B cell (primary cell): Measurements from ENCODE around the gene HS3ST3B1. TPM values are rescaled to one million over a fixed set of nuclear protein-coding genes. Genes with fewer than 3 reads are reported as not detected.

Experiments
- ATAC-seq: fragments of 200-7000 bp; cut with Tn5 transposase; one replicate; pipeline ENCODE4 v1.10.0; 2021; ENCODE audit warnings: low read depth, mild to moderate bottlenecking, moderate number of reproducible peaks, moderate library complexity
- CTCF ChIA-PET: fragments of 350-600 bp; sonication (Branson Sonifier 250); formaldehyde crosslinking; loops from one replicate; lab custom pipeline; 2021; ENCODE audit warnings: antibody characterized with exemption, inconsistent platforms; lab: Charles Lee
- POLR2A ChIA-PET: fragments of 350-600 bp; sonication (Branson Sonifier 250); formaldehyde crosslinking; loops from one replicate; lab custom pipeline; 2021; ENCODE audit warnings: antibody characterized with exemption; lab: Charles Lee
- DNase-seq: peaks from one replicate; pipeline ENCODE4 v3.0.0; 2013
- H2AFZ ChIP-seq: 2 replicates; pipeline ENCODE4 v1.6.1; 2012; ENCODE audit warnings: mild to moderate bottlenecking, low read depth, low read length; ENCODE audit not compliant: insufficient read depth, poor library complexity, severe bottlenecking
- H3K27ac ChIP-seq, 2 donors: 1 replicate in 1 of 2; 2 replicates in 1 of 2; pipeline ENCODE4 v1.5.1; 2012 to 2013; ENCODE audit warnings: low read length in 2 of 2, mild to moderate bottlenecking in 2 of 2, moderate library complexity in 1 of 2
- H3K27me3 ChIP-seq, 4 experiments: fragments of 200-600 bp in 1 of 4; sonication (generic) in 1 of 4; replicated peaks in 1 of 4; 1 replicate in 2 of 4; 2 replicates in 2 of 4; pipeline versions ENCODE4 v1.6.1 to v1.7.0; 2013 to 2016; ENCODE audit warnings: low read length in 3 of 4, mild to moderate bottlenecking in 2 of 4, mixed read lengths in 1 of 4, moderate library complexity in 1 of 4; ENCODE audit not compliant: insufficient read depth in 4 of 4, control insufficient read depth in 3 of 4; ENCODE audit errors: control extremely low read depth in 1 of 4
- H3K36me3 ChIP-seq, 2 experiments: replicated peaks in 1 of 2; 1 replicate in 1 of 2; 2 replicates in 1 of 2; pipeline versions ENCODE4 v1.6.1 to v1.7.1; 2013; ENCODE audit warnings: low read length in 1 of 2; ENCODE audit not compliant: insufficient read depth in 2 of 2, control insufficient read depth in 1 of 2; ENCODE audit errors: control extremely low read depth in 1 of 2, extremely low read depth in 1 of 2
- H3K4me1 ChIP-seq, 2 donors: fragments of 200-600 bp in 1 of 2; sonication (generic) in 1 of 2; 1 replicate in 1 of 2; 2 replicates in 1 of 2; pipeline versions ENCODE4 v1.5.1 to v1.6.1; 2013 to 2017; ENCODE audit warnings: low read length in 2 of 2; ENCODE audit not compliant: control insufficient read depth in 2 of 2, insufficient read depth in 2 of 2
- H3K4me2 ChIP-seq: replicated peaks from 2 replicates; pipeline ENCODE3; 2012; ENCODE audit warnings: mild to moderate bottlenecking, low read depth, low read length; ENCODE audit not compliant: poor library complexity, severe bottlenecking
- H3K4me3 ChIP-seq, 5 experiments: fragments of 200-600 bp in 1 of 5; sonication (generic) in 1 of 5; 1 replicate in 3 of 5; 2 replicates in 2 of 5; pipeline versions ENCODE4 v1.5.1 to v1.7.0; 2011 to 2016; ENCODE audit warnings: low read length in 4 of 5, mild to moderate bottlenecking in 4 of 5, low read depth in 2 of 5, control low read depth in 1 of 5, moderate library complexity in 1 of 5; ENCODE audit not compliant: insufficient read depth in 1 of 5; ENCODE audit errors: control extremely low read depth in 1 of 5, extremely low read depth in 1 of 5
- H3K79me2 ChIP-seq: fragments of 200-600 bp; sonication (generic); one replicate; pipeline ENCODE4 v1.6.0; 2016; ENCODE audit warnings: low read length; ENCODE audit not compliant: control insufficient read depth, insufficient read depth
- H3K9ac ChIP-seq: fragments of 200-600 bp; sonication (generic); 2 replicates; pipeline ENCODE4 v1.6.1; 2017; ENCODE audit warnings: mild to moderate bottlenecking, low read length, moderate library complexity
- H3K9me3 ChIP-seq, 3 donors: one replicate each; pipeline versions ENCODE4 v1.6.1 to v1.7.1; 2013; ENCODE audit warnings: low read length in 2 of 3; ENCODE audit not compliant: control insufficient read depth in 2 of 3, insufficient read depth in 1 of 3; ENCODE audit errors: control extremely low read depth in 1 of 3
- H4K20me1 ChIP-seq: 2 replicates; pipeline ENCODE4 v1.6.0; 2012; ENCODE audit warnings: mild to moderate bottlenecking, low read length; ENCODE audit not compliant: insufficient read depth, control insufficient read depth, poor library complexity, severe bottlenecking
- H3K27ac Mint-ChIP-seq: one replicate; pipeline ENCODE4 v1.8.0; 2021; ENCODE audit warnings: mixed read lengths
- H3K27me3 Mint-ChIP-seq: one replicate; pipeline ENCODE4 v1.8.0; 2021; ENCODE audit warnings: mixed read lengths
- H3K4me1 Mint-ChIP-seq: one replicate; pipeline ENCODE4 v1.8.0; 2021; ENCODE audit warnings: mixed read lengths
- H3K4me3 Mint-ChIP-seq: one replicate; pipeline ENCODE4 v1.8.0; 2021; ENCODE audit warnings: mixed read lengths
- H3K9me3 Mint-ChIP-seq: one replicate; pipeline ENCODE4 v1.8.0; 2022; ENCODE audit warnings: mixed read lengths; ENCODE audit not compliant: insufficient read depth
- EZH2 ChIP-seq: IDR thresholded peaks from 2 replicates; pipeline ENCODE4 v1.6.1; 2012; ENCODE audit warnings: borderline replicate concordance, low read depth, mild to moderate bottlenecking, moderate library complexity, low read length; ENCODE audit not compliant: insufficient read depth, poor library complexity, severe bottlenecking
- WGBS: methylation state at CpG from one replicate; pipeline ENCODE4 v1.1.5; 2013; ENCODE audit warnings: missing lambda C conversion rate; ENCODE audit not compliant: insufficient coverage; 5-methylcytosine and 5-hydroxymethylcytosine counted together
- intact Hi-C: fragments of 100-400 bp; cut with micrococcal nuclease; formaldehyde crosslinking; loops from one replicate; pipeline ENCODE4 v1.10.0; 2022
- polyA plus RNA-seq: library from polyadenylated mRNA; depleted of rRNA; stranded (reverse); fragments of >200 nt; gene quantifications from 2 replicates; pipeline ENCODE4 v1.2.3, GENCODE V29; 2012
- total RNA-seq, 2 donors: library from RNA; stranded (reverse); fragments of 120-200 nt in 1 of 2; gene quantifications; 1 replicate in 1 of 2; 2 replicates in 1 of 2; pipeline versions ENCODE4 v1.2.3 to v1.2.4, GENCODE V29; 2013 to 2022
- TF ChIP-seq, protein P1 (sequence below): fragments of 200-600 bp; IDR thresholded peaks from one replicate; pipeline ENCODE4 v1.8.0; 2022; ENCODE audit warnings: antibody characterized with exemption, mild to moderate bottlenecking

The HS3ST3B1 gene
- total and polyA plus RNA-seq, 2 donors (not counting 1 experiment from before 2014, with no cell fraction given): 0.75 to 8.4 TPM

DNA sequence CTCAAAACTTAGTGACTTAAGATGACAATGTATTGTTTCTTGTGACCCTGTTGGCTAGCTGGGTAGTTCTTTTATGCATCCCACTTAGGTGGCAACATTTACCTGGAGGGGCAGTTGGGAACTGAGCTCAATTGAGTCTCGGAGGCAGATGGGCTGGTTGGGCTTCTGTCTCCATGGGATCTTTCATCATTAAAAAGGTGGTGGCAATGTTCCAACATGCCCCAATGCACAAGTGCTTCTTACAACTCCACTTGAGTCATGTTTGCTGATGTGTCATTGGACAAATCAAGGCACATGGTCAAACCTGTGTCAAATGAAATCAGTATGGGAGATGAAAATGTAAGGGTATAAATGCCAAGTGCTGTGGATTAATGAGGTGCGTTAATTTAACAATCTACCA, 11.7 kb upstream of the HS3ST3B1 start:
- Histone ChIP-seq H3K36me3 (no peaks in the 10 kb centered on the region), H3K9ac (no peak overlapping the region), H3K79me2 (no peaks in the 10 kb centered on the region), H3K9me3 (peaks cover 0 to 3% (median 0%) of the 10 kb centered on the region in 3 donors), H4K20me1 (no peaks in the 10 kb centered on the region), H2AFZ (no peak overlapping the region), H3K4me3 (no peak overlapping the region), H3K27me3 (peaks cover 0 to 17% (median 13%) of the 10 kb centered on the region in 4 experiments), H3K27ac (no peak overlapping the region), H3K4me2 (no peak overlapping the region), H3K4me1 (no peaks in the 10 kb centered on the region)
- WGBS: 83% methylated on average over 1 of the region's 2 CpGs
- DNase-seq (no peak), ATAC-seq (no peak)
- ChIA-PET CTCF (interaction anchor here (1.4 kb wide), 1 partner anchor 692 kb away, joined by 4 read pairs; no protein-coding TSS in a partner anchor), POLR2A (no interaction called here)
- Mint-ChIP-seq H3K27ac (no peak overlapping the region), H3K4me3 (no peak overlapping the region), H3K27me3 (peaks cover 60% of the 10 kb centered on the region), H3K9me3 (peaks cover 2% of the 10 kb centered on the region), H3K4me1 (no peaks in the 10 kb centered on the region)
- no peak for TF ChIP-seq EZH2
- TF ChIP-seq, protein P1, sequence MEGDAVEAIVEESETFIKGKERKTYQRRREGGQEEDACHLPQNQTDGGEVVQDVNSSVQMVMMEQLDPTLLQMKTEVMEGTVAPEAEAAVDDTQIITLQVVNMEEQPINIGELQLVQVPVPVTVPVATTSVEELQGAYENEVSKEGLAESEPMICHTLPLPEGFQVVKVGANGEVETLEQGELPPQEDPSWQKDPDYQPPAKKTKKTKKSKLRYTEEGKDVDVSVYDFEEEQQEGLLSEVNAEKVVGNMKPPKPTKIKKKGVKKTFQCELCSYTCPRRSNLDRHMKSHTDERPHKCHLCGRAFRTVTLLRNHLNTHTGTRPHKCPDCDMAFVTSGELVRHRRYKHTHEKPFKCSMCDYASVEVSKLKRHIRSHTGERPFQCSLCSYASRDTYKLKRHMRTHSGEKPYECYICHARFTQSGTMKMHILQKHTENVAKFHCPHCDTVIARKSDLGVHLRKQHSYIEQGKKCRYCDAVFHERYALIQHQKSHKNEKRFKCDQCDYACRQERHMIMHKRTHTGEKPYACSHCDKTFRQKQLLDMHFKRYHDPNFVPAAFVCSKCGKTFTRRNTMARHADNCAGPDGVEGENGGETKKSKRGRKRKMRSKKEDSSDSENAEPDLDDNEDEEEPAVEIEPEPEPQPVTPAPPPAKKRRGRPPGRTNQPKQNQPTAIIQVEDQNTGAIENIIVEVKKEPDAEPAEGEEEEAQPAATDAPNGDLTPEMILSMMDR: no peak
- intact Hi-C loops: no loop called here

DNA sequence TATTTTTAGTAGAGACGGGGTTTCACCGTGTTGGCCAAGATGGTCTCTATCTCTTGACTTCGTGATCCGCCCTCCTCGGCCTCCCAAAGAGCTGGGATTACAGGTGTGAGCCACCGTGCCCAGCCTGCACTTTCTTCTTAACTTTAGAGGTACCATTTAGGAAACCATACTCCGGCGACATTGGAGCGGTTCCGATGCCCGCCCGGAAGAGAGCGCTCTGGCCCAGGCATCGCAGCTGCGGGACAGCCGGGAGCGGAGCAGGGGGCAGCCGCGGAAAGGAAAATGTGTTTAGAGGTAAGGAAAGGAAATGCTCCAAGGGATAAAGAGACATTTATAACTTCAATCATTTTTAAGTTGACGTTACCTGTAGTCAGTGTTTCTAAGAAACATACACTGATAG, 6.0 kb upstream of the HS3ST3B1 start:
- H3K4me3 Mint-ChIP-seq: no peak overlapping the region
- H3K79me2 ChIP-seq: no peaks in the 10 kb centered on the region
- no peak overlapping the region for H3K27ac ChIP-seq
- no peak for ATAC-seq
- intact Hi-C loops: no loop called here
- peaks cover 3 to 32% (median 5%) of the 10 kb centered on the region in 3 donors for H3K9me3 ChIP-seq
- peaks cover 76% of the 10 kb centered on the region for H3K27me3 Mint-ChIP-seq
- no peaks in the 10 kb centered on the region for H3K9me3 Mint-ChIP-seq
- H3K9ac ChIP-seq: no peak overlapping the region
- no peaks in the 10 kb centered on the region for H3K36me3 ChIP-seq
- no peaks in the 10 kb centered on the region for H4K20me1 ChIP-seq
- H2AFZ ChIP-seq: no peak overlapping the region
- TF ChIP-seq EZH2: no peak
- TF ChIP-seq, protein P1: no peak
- ChIA-PET CTCF (interaction anchor here (0.7 to 3.3 kb wide), 4 partner anchors 259 to 1063 kb away, joined by 3 to 15 read pairs (median 4); no protein-coding TSS in a partner anchor), POLR2A (no interaction called here)
- H3K4me2 ChIP-seq: no peak overlapping the region
- peaks cover 21 to 29% of the 10 kb centered on the region in 2 donors for H3K4me1 ChIP-seq
- WGBS: 81% methylated on average over 6 of the region's 20 CpGs
- DNase-seq: no peak
- no peak overlapping the region for H3K4me3 ChIP-seq
- peaks cover 29% of the 10 kb centered on the region for H3K4me1 Mint-ChIP-seq
- peaks cover 0 to 58% (median 47%) of the 10 kb centered on the region in 4 experiments for H3K27me3 ChIP-seq
- H3K27ac Mint-ChIP-seq: no peak overlapping the region
